Endothelial cell of umbilical vein (primary cell): ENCODE data around the gene CCDC183. TPM values are rescaled to one million over a fixed set of nuclear protein-coding genes. Genes with fewer than 3 reads are reported as not detected.

Source experiments
- BruUV-seq: library from RNA; stranded (reverse); fragments of 400-500 nt; replicated peaks from 2 replicates; lab custom pipeline; 2021; lab: Mats Ljungman, UMichigan
- CTCF ChIA-PET: fragments of 300-600, 350-600 bp; sonication (Branson Sonifier 250); formaldehyde crosslinking; loops from one replicate; lab custom pipeline; 2021; ENCODE audit warnings: antibody characterized with exemption, inconsistent platforms; lab: Charles Lee
- POLR2A ChIA-PET: fragments of 300-600, 350-600 bp; sonication (Branson Sonifier 250); formaldehyde crosslinking; loops from one replicate; lab custom pipeline; 2021; ENCODE audit warnings: antibody characterized with exemption, inconsistent platforms; lab: Charles Lee
- DNase-seq: peaks from one replicate; pipeline ENCODE4 v3.0.0-alpha.2; 2011; ENCODE audit warnings: low read depth, low spot score
- FAIRE-seq: peaks from 2 replicates; lab custom pipeline; 2011; peaks lifted over from hg19 to GRCh38; lab: Jason Lieb, UNC
- H2AFZ ChIP-seq: 2 replicates; pipeline ENCODE4 v1.6.0; 2012; ENCODE audit warnings: low read depth, low read length, control low read depth, inconsistent platforms
- H3K27ac ChIP-seq: 2 replicates; pipeline ENCODE4 v1.5.1; 2011; ENCODE audit warnings: low read depth, mild to moderate bottlenecking, control low read depth, low read length, moderate library complexity; ENCODE audit not compliant: insufficient read depth
- H3K27me3 ChIP-seq, 2 experiments: 2 replicates each; pipeline versions ENCODE4 v1.6.0 to v1.6.1; 2011; ENCODE audit warnings: low read length in 2 of 2, mixed read lengths in 1 of 2; ENCODE audit not compliant: control insufficient read depth in 2 of 2, insufficient read depth in 2 of 2
- H3K36me3 ChIP-seq, 2 experiments: 2 replicates in 1 of 2; 3 replicates in 1 of 2; pipeline ENCODE4 v1.5.1; 2011; ENCODE audit warnings: low read length in 2 of 2, mild to moderate bottlenecking in 1 of 2, moderate library complexity in 1 of 2; ENCODE audit not compliant: control insufficient read depth in 2 of 2, insufficient read depth in 2 of 2; ENCODE audit errors: extremely low read depth in 1 of 2
- H3K4me1 ChIP-seq: 3 replicates; pipeline ENCODE4 v1.5.1; 2011; ENCODE audit warnings: mild to moderate bottlenecking, low read length; ENCODE audit not compliant: control insufficient read depth, insufficient read depth; ENCODE audit errors: extremely low read depth
- H3K4me2 ChIP-seq: 2 replicates; pipeline ENCODE4 v1.6.1; 2011; ENCODE audit warnings: low read length, control low read depth, mixed read lengths; ENCODE audit not compliant: insufficient read depth
- H3K4me3 ChIP-seq, 3 experiments: fragments of 200-600 bp in 1 of 3; sonication (generic), shearing (Covaris generic) in 1 of 3; replicated peaks in 1 of 3; 2 replicates each; pipeline ENCODE4 v1.5.1; 2011 to 2016; ENCODE audit warnings: control low read depth in 3 of 3, low read length in 3 of 3, mild to moderate bottlenecking in 2 of 3, inconsistent platforms in 1 of 3, low read depth in 1 of 3, moderate library complexity in 1 of 3; ENCODE audit not compliant: insufficient read depth in 1 of 3
- H3K79me2 ChIP-seq: 2 replicates; pipeline ENCODE4 v1.6.0; 2012; ENCODE audit warnings: low read length, inconsistent platforms; ENCODE audit not compliant: control insufficient read depth, insufficient read depth
- H3K9ac ChIP-seq: replicated peaks from 2 replicates; pipeline ENCODE3; 2011; ENCODE audit warnings: low read length, control low read depth; ENCODE audit not compliant: insufficient read depth; ENCODE audit errors: extremely low read depth
- H3K9me1 ChIP-seq: replicated peaks from 3 replicates; pipeline ENCODE4 v1.6.0; 2011; ENCODE audit warnings: mild to moderate bottlenecking, low read length; ENCODE audit not compliant: control insufficient read depth, insufficient read depth; ENCODE audit errors: extremely low read depth
- H3K9me3 ChIP-seq: replicated peaks from 2 replicates; pipeline ENCODE4 v1.5.1; 2012; ENCODE audit warnings: low read length, inconsistent platforms; ENCODE audit not compliant: control insufficient read depth, insufficient read depth
- H4K20me1 ChIP-seq: replicated peaks from 2 replicates; pipeline ENCODE3; 2011; ENCODE audit warnings: mild to moderate bottlenecking, low read length; ENCODE audit not compliant: control insufficient read depth, insufficient read depth; ENCODE audit errors: extremely low read depth
- CTCF ChIP-seq, 2 donors: IDR thresholded peaks; 1 replicate in 1 of 2; 2 replicates in 1 of 2; pipeline ENCODE4 v1.5.1; 2011; ENCODE audit warnings: low read length in 2 of 2, mild to moderate bottlenecking in 2 of 2, moderate library complexity in 2 of 2, control low read depth in 1 of 2, inconsistent platforms in 1 of 2, low read depth in 1 of 2; ENCODE audit not compliant: insufficient read depth in 1 of 2; ENCODE audit errors: extremely low read depth in 1 of 2
- EZH2 ChIP-seq: IDR thresholded peaks from 2 replicates; pipeline ENCODE4 v1.6.1; 2012; ENCODE audit warnings: borderline replicate concordance, low read depth, mild to moderate bottlenecking, moderate library complexity, low read length, inconsistent platforms; ENCODE audit not compliant: severe bottlenecking
- FOS ChIP-seq: IDR thresholded peaks from 2 replicates; pipeline ENCODE4 v1.6.1; 2011; ENCODE audit warnings: mild to moderate bottlenecking, low read length, moderate library complexity, borderline replicate concordance; ENCODE audit not compliant: insufficient read depth
- GATA2 ChIP-seq: IDR thresholded peaks from 2 replicates; pipeline ENCODE4 v1.7.0; 2011; ENCODE audit warnings: low read depth, mild to moderate bottlenecking, moderate library complexity, mixed read lengths, low read length; ENCODE audit not compliant: insufficient read length, insufficient read depth
- JUN ChIP-seq: IDR thresholded peaks from 2 replicates; pipeline ENCODE4 v1.6.1; 2011; ENCODE audit warnings: borderline replicate concordance, low read depth; ENCODE audit not compliant: insufficient read length, insufficient read depth
- MAX ChIP-seq: IDR thresholded peaks from 2 replicates; pipeline ENCODE4 v1.6.1; 2011; ENCODE audit not compliant: insufficient read depth, insufficient read length
- MYC ChIP-seq: IDR thresholded peaks from one replicate; pipeline ENCODE4 v1.6.1; 2011; ENCODE audit warnings: mild to moderate bottlenecking, low read depth, low read length
- POLR2A ChIP-seq: IDR thresholded peaks from 2 replicates; pipeline ENCODE4 v1.6.1; 2012; ENCODE audit warnings: low read depth, mild to moderate bottlenecking, control low read depth, low read length
- POLR2AphosphoS5 ChIP-seq: IDR thresholded peaks from 2 replicates; pipeline ENCODE4 v1.6.1; 2012; ENCODE audit warnings: low read depth, mild to moderate bottlenecking, control low read depth, low read length, moderate library complexity; ENCODE audit not compliant: insufficient read depth
- dilution Hi-C: fragments of 300-500 bp; cut with MboI; formaldehyde crosslinking; loops from one replicate; pipeline ENCODE4 v1.15.0; 2019; ENCODE audit warnings: low sequenced_read_pairs; ENCODE audit not compliant: extremely low pct_ligation_motif_present
- intact Hi-C: fragments of 100-400 bp; cut with micrococcal nuclease; formaldehyde crosslinking; loops from one replicate; pipeline ENCODE4 v1.10.0; 2022
- polyA plus RNA-seq, 4 experiments: library from polyadenylated mRNA; depleted of rRNA in 3 of 4; stranded (reverse) in 3 of 4; unstranded in 1 of 4; fragments of >200 nt; gene quantifications; 2 replicates each; pipeline versions ENCODE4 v1.2.1 to v1.2.3, GENCODE V29; 2011 to 2012; ENCODE audit warnings: missing spikeins in 1 of 4
- total RNA-seq: library from RNA; stranded (reverse); gene quantifications from 2 replicates; pipeline ENCODE4 v1.2.3, GENCODE V29; 2021

CCDC183 gene
- total and polyA plus RNA-seq, 2 donors (not counting 3 experiments of a cell fraction or from before 2014, with no cell fraction given) = 0.50 TPM; not detected in 1

GRCh38 chr9:136784249-136784996 lies 11.7 kb upstream of the CCDC183 start:
- BruUV-seq = no TSS peak
- intact Hi-C loops = no loop called here
- CTCF ChIA-PET = no interaction called here
- H3K4me2 ChIP-seq = no peak overlapping the region
- no peak overlapping the region for H2AFZ ChIP-seq
- no peak overlapping the region for H3K27ac ChIP-seq
- H4K20me1 ChIP-seq = no peaks in the 10 kb centered on the region
- H3K27me3 ChIP-seq = peaks cover 2 to 15% of the 10 kb centered on the region in 2 experiments
- dilution Hi-C loops = no loop called here
- POLR2A ChIA-PET = no interaction called here
- DNase-seq = peak; percentile 28
- no peaks in the 10 kb centered on the region for H3K9me3 ChIP-seq
- no peaks in the 10 kb centered on the region for H3K4me1 ChIP-seq
- no peaks in the 10 kb centered on the region for H3K79me2 ChIP-seq
- no peak overlapping the region for H3K4me3 ChIP-seq
- TF ChIP-seq POLR2A (no peak), CTCF (IDR thresholded peaks at IDR 0.05; ENCODE audit: extremely low read depth in 1 of 2, insufficient read depth in 1 of 2, low read depth in 1 of 2, low read length in 2 of 2) (peak in 1 of 2 donors; percentile 14)
- no peaks in the 10 kb centered on the region for H3K36me3 ChIP-seq
- no peaks in the 10 kb centered on the region for H3K9me1 ChIP-seq
- no peak for FAIRE-seq
- no peak overlapping the region for H3K9ac ChIP-seq

- POLR2A ChIA-PET = no interaction called here
Measured at GRCh38 chr9:136784997-136785361, 11.2 kb upstream of the CCDC183 start.

More at GRCh38 chr9:136784997-136785361, 11.2 kb upstream of the CCDC183 start:
- no peaks in the 10 kb centered on the region for H4K20me1 ChIP-seq
- peaks cover 2 to 10% of the 10 kb centered on the region in 2 experiments for H3K27me3 ChIP-seq
- no peak overlapping the region for H3K27ac ChIP-seq
- H3K9me3 ChIP-seq = no peaks in the 10 kb centered on the region
- intact Hi-C loops (loop anchor here (5.0 kb wide), 1 partner anchor 452 kb away; no protein-coding TSS in a partner anchor), dilution Hi-C loops (no loop called here)
- no TSS peak for BruUV-seq
- DNase-seq = no peak
- H3K4me3 ChIP-seq = no peak overlapping the region
- H2AFZ ChIP-seq = no peak overlapping the region
- CTCF ChIA-PET = interaction anchor here (0.6 kb wide), 1 partner anchor 50 kb away, joined by 3 read pairs; no protein-coding TSS in a partner anchor
- H3K4me1 ChIP-seq = no peaks in the 10 kb centered on the region
- H3K9me1 ChIP-seq = no peaks in the 10 kb centered on the region
- no peak for FAIRE-seq
- no peaks in the 10 kb centered on the region for H3K36me3 ChIP-seq
- H3K79me2 ChIP-seq = no peaks in the 10 kb centered on the region
- TF ChIP-seq MAX = no peak
- TF ChIP-seq POLR2A = no peak
- no peak for TF ChIP-seq JUN
- no peak for TF ChIP-seq POLR2AphosphoS5
- TF ChIP-seq CTCF (IDR thresholded peaks at IDR 0.05; ENCODE audit: extremely low read depth in 1 of 2, insufficient read depth in 1 of 2, low read depth in 1 of 2, low read length in 2 of 2) = no peak
- TF ChIP-seq FOS = no peak
- TF ChIP-seq MYC = no peak
- TF ChIP-seq EZH2 = no peak
- no peak for TF ChIP-seq GATA2
- no peak overlapping the region for H3K9ac ChIP-seq
- no peak overlapping the region for H3K4me2 ChIP-seq
